GM19240 (cell line): ENCODE measurements around the gene RNF4.

Experiments used
- DNase-seq: peaks from one replicate; pipeline ENCODE4 v3.0.0; 2011; ENCODE audit warnings: low spot score; ENCODE audit not compliant: insufficient read length

The RNF4 gene

GRCh38 chr4:2437475-2438215 is 31.3 kb upstream of the RNF4 start:
- DNase-seq: no peak

DNA sequence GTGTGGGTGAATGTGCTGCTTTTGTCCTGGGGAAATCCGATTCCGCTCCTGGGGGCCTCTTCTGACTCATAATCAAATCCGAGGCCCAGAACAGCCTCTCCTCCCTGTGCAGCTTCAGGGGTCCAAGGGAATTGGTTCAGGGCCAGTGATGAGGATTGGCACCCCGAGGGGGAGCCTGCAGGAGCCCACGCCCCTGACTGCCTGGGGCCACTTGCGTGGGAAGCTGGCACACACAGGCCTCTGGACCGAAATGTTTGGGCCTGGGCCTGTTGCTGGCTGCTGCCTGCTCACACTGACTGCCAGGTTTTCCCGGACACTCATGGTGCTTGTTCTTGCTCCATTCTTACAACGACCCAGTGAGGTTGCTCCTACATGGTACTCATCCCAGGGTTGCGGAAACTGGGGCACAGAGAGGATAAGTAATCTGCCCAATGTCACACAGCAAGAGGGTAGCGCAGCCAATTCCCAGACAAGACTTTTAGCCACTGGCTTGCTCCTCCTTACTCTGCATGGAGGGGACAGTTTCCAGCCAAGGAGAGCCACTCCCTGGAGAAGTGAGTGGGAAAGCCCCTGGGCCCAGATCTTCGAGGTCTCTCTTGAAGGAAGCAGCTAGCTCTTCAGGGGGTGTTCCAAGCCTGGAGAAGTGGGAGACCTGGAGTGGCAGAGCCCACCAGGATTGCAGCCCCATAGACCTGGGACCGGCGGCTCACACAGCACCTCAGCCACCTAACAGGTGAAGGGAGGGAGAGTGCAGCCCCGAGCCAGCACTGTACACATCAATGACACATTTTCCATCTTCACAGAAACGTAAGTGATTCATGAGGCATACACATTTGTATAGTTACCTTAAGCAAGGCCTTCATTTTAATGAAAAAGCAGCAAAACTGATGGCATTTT is 29.8 kb upstream of the RNF4 start:
- no peak for DNase-seq

GRCh38 chr4:2441393-2442174 is 27.3 kb upstream of the RNF4 start:
- peak; percentile 91 for DNase-seq

- DNase-seq: no peak
Measured at GRCh38 chr4:2442175-2442993, 26.5 kb upstream of the RNF4 start.

DNA sequence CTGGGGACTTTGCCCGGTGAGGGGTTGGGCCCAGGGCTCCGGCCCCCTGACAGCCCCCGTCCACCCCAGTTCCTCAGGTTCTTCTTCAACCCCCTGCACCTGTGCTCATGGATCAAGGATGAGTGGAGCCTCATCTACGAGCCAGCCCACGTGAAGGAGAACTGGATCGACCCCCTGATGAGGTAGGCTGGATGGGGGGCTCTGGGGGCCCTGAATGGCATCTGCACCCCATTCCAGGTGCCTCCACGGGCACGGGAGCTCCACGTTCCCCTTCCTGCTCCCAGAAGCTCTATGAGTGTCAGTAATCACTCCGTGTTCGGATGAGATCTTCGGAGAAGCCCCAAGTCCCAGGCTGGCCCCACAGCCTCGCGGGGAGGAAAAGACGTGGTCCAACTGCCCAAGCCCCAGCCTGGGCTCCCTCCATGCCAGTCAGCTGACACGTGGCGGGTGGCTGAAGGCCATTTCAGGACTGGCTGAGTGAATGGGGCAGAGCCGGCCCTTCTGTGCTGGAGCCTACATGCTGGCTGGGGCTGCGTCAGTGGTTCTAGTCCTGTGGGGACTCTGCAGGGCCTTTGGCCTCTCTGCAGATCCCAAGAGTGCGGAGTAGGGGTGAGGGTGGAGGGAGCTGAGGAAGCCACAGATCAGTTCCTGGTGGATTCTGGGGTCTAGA is 25.7 kb upstream of the RNF4 start:
- DNase-seq: no peak

DNA sequence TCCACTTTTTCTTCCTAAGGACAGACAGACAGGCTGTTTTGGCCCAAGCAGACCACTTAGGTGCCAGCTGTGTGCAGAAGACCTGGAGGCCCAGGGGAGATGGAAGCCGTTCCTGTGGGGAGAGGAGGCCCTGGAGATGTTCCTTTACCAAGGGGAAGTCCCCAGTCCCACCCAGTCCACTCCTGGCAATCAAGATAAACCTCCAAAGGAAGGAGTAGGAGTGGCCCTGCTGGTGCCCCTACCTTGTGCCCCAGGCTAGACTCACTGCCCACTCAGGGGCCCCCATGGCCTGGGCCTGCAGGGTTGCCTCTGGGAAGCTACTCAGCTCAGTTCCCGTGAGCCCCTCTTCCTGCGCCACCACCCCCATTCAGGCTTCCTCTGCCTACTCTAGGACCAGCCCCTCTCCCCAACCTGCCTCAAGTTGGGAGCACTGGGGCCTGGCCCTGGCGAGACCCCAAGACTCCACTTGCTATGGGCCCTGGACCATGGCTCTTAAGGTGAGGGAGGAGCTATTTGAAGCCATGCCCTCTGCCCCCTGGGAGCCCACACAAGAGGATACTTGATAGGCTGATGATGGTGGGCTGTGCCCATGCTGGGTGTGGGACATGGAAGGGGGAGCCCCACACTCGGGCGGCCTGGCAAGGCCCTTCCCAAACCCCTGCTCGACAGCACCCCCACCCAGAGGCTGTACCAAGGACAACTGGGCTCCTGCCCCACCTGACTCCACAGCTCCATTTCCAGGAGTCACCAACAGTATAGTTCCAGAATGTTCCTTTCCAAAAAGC is 24.8 kb upstream of the RNF4 start:
- DNase-seq: no peak

DNA sequence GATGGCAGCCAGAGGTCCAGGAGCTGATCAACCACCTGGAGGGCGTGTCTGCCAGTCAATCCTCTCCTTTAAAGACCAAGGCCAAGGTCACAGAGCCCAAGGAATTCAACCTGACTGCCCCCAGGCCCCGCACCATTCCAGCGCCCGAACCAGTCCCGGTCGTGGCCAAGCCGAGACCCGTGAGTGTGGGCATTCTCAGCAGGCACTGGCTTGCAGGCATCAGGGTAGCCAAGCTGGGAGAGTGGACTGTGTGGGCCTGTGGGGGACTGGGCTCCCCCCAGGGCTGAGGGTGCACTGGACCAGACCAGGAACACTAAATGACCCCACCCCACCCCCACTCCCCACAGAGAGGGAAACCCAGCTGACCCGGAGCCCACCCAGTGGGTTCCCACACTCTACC is 23.8 kb upstream of the RNF4 start:
- no peak for DNase-seq

DNA sequence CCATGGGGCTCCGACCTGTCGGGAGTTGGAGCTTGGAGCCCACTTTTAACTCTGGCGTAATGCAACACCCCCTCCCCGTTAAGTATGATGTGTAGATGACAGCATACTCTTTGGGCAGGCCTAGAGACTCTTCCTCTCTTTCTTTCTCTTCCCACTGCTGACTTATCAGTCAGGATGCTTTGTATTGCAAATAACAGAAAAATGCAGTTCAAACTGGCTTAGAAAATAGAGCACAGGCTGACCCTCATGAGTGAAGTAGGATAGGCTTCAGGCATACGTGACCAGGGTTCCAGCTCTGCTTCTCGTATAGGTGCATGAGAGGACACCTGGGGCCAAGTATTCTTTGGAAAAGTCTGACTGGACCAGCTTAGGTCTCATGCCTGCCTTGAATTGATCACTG is 23.3 kb upstream of the RNF4 start:
- no peak for DNase-seq

GRCh38 chr4:2446656-2447564 is 22.0 kb upstream of the RNF4 start:
- DNase-seq: no peak

DNA sequence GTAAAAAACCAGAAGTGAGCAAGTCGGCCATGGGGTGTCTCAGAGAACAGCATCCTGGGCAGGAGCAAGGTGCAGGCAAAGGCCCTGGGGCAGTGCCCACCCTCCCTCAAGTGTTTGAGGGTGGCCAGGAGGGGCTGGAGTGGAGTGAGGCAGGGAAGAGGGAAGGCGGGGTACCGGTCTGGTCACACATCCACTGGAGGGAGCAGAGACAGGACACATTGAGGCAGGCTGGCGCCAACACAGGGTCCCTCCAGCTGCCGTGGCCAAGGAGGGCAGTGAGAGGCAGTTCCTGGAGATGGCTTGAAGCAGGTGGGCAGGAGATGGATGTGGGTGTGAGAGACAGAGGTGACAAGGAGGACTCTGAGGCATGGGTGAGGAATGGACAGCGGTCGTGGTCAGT is 20.3 kb upstream of the RNF4 start:
- no peak for DNase-seq

DNA sequence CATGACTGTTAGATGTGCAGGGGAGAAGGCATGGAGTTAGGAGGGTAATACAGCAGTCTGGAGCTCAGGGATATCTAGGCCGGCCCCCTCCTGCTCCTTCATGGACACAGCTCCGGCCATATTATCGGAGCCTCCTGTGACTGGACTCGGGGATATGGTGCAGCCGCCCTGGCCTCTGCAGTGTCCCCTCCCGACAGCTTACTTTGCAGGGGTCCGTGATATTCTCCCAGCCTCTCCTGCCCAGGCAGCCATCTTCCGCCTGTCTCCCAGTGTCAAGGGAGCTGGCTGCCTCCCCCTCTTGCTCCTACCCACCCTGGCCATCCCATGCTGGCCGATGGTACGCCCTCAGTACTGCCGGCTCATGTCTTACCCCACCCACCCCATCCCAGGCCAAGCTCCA is 19.9 kb upstream of the RNF4 start:
- no peak for DNase-seq

DNA sequence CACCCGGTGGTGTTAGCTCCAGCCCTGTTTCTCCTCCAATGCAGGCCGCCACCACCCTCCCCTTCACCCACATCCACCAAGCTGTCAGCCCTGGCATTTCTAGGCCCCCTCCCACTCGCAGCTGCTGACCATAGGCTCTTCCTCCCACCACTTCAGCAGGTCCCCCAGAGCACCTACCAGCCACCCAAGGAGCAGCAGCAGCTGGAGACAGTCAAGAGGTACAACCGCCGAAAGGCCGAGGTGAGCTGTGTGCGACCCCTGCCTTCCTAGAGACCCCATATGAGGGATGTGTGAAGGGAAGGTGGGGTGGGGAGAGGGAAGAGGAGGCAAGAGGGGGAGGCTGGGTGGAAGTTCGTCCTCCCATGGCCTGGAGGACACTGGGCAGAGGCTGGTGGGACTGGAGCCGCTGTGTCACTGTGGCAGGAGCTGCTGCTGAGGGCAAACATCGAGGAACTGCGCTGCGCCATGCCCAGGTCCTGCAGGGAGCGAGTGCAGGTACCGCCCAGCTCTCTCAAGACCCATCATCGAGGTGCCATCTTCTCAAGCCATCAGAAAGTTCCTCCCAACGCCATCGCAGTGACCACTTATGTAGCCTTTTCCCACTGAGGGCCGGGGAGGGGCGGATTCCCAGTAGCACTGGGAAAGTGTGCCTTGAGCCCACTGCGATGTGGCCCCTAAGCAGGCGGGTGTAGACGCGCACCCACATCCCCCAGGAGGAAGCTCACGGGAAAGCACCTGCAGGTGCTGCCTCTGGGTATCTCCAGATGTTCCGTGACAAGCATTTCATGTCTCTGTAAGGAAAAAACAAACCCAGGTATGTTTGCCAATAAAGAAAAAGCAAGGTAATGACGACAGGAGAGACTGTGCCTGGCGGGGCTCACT is 19.2 kb upstream of the RNF4 start:
- DNase-seq: no peak

- no peak for DNase-seq
Measured at GRCh38 chr4:2450394-2451035, 18.4 kb upstream of the RNF4 start.

- no peak for DNase-seq
Measured at GRCh38 chr4:2451036-2451520, 17.8 kb upstream of the RNF4 start.

DNA sequence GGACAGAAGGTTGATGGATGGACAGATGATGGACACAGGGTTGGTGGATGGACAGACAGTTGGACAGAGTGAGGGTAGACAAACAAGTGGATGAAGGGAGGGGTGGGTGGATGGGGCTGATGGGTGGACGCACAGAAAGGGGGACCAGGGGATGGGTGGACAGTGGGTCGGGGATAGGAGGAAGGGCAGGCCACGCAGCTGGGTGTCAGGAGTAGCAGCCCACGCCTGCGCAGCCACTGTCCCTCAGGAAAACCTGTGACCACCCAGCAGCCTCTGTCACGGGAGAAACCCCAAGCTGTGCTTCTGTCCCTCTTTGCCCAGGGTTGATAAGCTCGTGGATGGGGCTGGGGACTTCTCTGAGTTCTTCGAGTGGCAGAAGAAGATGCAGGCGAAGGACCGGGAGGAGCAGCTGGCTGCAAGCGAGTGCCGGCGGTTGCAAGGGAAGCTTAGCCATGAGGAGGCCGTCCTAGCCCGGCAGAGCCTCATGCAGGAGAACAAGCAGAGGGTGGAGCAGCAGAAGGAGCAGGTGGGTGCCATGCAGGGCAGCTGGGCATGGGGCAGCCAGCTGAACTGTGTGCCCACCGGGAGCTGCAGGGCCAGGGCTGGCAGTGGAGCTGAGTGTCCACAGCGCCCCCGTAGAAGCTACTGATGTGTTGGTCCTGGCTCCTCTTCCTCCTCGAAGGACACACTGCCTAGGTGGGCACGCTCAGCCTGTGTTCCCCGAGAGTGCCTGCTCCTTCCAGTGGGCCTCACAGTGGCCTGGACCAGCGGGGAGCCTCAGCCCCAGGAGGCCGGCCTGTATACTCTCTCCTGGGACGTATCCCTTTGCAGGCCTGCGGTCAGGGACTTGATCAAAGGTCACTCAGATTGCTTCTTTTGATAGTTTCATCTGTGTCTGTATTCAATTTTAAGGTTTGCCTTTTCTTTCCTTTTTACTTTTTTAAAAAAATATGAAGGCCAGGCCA is 16.8 kb upstream of the RNF4 start:
- DNase-seq: no peak
